GM23338 (cell line): ENCODE data around the gene PIK3CB. TPM values are rescaled to one million over a fixed set of nuclear protein-coding genes. Genes with fewer than 3 reads are reported as not detected.

Experiments used
- ATAC-seq: fragments of 200-7000 bp; cut with Tn5 transposase; 3 replicates; pipeline ENCODE4 v1.9.1; 2020
- DNase-seq: peaks from one replicate; pipeline ENCODE4 v3.0.0-alpha.2; 2015; ENCODE audit warnings: low spot score
- H2AFZ ChIP-seq: fragments of 200-600 bp; sonication (generic); 2 replicates; pipeline ENCODE4 v1.8.0; 2016; ENCODE audit warnings: antibody characterized with exemption, mild to moderate bottlenecking, moderate library complexity
- H3F3A ChIP-seq: fragments of 200-600 bp; sonication (generic); replicated peaks from 2 replicates; pipeline ENCODE4 v1.8.0; 2017; ENCODE audit warnings: antibody characterized with exemption, mixed run types, low read depth
- H3K27ac ChIP-seq: fragments of 200-600 bp; sonication (generic); 2 replicates; pipeline ENCODE4 v1.6.1; 2016; ENCODE audit warnings: low read depth
- H3K27me3 ChIP-seq: fragments of 200-600 bp; sonication (generic); 2 replicates; pipeline ENCODE4 v1.8.0; 2016; ENCODE audit warnings: mild to moderate bottlenecking, mixed run types, moderate library complexity; ENCODE audit not compliant: insufficient read depth
- H3K36me3 ChIP-seq: fragments of 200-600 bp; sonication (generic); 2 replicates; pipeline ENCODE4 v1.8.0; 2016; ENCODE audit warnings: mild to moderate bottlenecking; ENCODE audit not compliant: insufficient read depth
- H3K4me1 ChIP-seq: fragments of 200-600 bp; sonication (generic); 2 replicates; pipeline ENCODE4 v1.8.0; 2016; ENCODE audit warnings: mild to moderate bottlenecking, moderate library complexity; ENCODE audit not compliant: insufficient read depth
- H3K4me2 ChIP-seq: fragments of 200-600 bp; sonication (generic); 2 replicates; pipeline ENCODE4 v1.7.1; 2017; ENCODE audit warnings: mixed run types
- H3K4me3 ChIP-seq: fragments of 200-600 bp; sonication (generic); 2 replicates; pipeline ENCODE4 v1.6.1; 2016; ENCODE audit warnings: mixed run types
- H3K79me2 ChIP-seq: fragments of 200-600 bp; sonication (generic); replicated peaks from 2 replicates; pipeline ENCODE4 v1.8.0; 2017; ENCODE audit warnings: mild to moderate bottlenecking; ENCODE audit not compliant: insufficient read depth
- H3K9me2 ChIP-seq: fragments of 200-600 bp; sonication (generic); 2 replicates; pipeline ENCODE4 v1.8.0; 2017; ENCODE audit not compliant: insufficient read depth
- H4K20me1 ChIP-seq: fragments of 200-600 bp; sonication (generic); replicated peaks from 2 replicates; pipeline ENCODE4 v1.8.0; 2017; ENCODE audit warnings: mild to moderate bottlenecking; ENCODE audit not compliant: insufficient read depth
- H3K27ac Mint-ChIP-seq: 2 replicates; pipeline ENCODE4 v1.8.0; 2020; ENCODE audit warnings: inconsistent platforms, mild to moderate bottlenecking, moderate library complexity, mixed read lengths
- H3K27me3 Mint-ChIP-seq: 3 replicates; pipeline ENCODE4 v1.8.0; 2022; ENCODE audit warnings: low read depth, mild to moderate bottlenecking, moderate library complexity, mixed read lengths, inconsistent platforms; ENCODE audit not compliant: insufficient read depth, poor library complexity
- H3K36me3 Mint-ChIP-seq: 3 replicates; pipeline ENCODE4 v1.8.0; 2021; ENCODE audit warnings: low read depth, mild to moderate bottlenecking, inconsistent platforms, moderate library complexity, mixed read lengths
- H3K4me1 Mint-ChIP-seq: 3 replicates; pipeline ENCODE4 v1.8.0; 2020; ENCODE audit warnings: mild to moderate bottlenecking, inconsistent platforms, mixed read lengths
- H3K4me3 Mint-ChIP-seq: 3 replicates; pipeline ENCODE4 v1.8.0; 2021; ENCODE audit warnings: moderate library complexity, mild to moderate bottlenecking, inconsistent platforms, mixed read lengths
- H3K9me3 Mint-ChIP-seq: 3 replicates; pipeline ENCODE4 v1.8.0; 2020; ENCODE audit warnings: moderate library complexity, mild to moderate bottlenecking, inconsistent platforms, mixed read lengths
- CREB1 ChIP-seq: fragments of 250-450 bp; sonication (Bioruptor Pico); IDR thresholded peaks from 2 replicates; pipeline ENCODE4 v1.5.0; 2020; ENCODE audit warnings: low read depth, mild to moderate bottlenecking, moderate library complexity
- EZH2 ChIP-seq: fragments of 200-600 bp; sonication (generic); IDR thresholded peaks from one replicate; pipeline ENCODE4 v1.8.0; 2017; ENCODE audit warnings: antibody characterized with exemption, mild to moderate bottlenecking, low read depth; ENCODE audit not compliant: unreplicated experiment
- EZH2phosphoT487 ChIP-seq: fragments of 200-600 bp; sonication (generic); IDR thresholded peaks from one replicate; pipeline ENCODE4 v1.8.1; 2018; ENCODE audit warnings: antibody characterized with exemption; ENCODE audit not compliant: unreplicated experiment
- JUNB ChIP-seq: IDR thresholded peaks from one replicate; pipeline ENCODE4 v1.6.1; 2016; ENCODE audit warnings: antibody characterized with exemption; ENCODE audit not compliant: unreplicated experiment
- NANOG ChIP-seq: IDR thresholded peaks from 2 replicates; pipeline ENCODE4 v1.6.1; 2016; ENCODE audit warnings: antibody characterized with exemption, borderline replicate concordance
- POLR2AphosphoS5 ChIP-seq: IDR thresholded peaks from 2 replicates; pipeline ENCODE4 v1.6.1; 2016; ENCODE audit warnings: antibody characterized with exemption, low read depth
- ZNF114 ChIP-seq: fragments of 250-450 bp; sonication (Bioruptor Pico); IDR thresholded peaks from 2 replicates; pipeline ENCODE4 v1.5.0; 2020; ENCODE audit warnings: mild to moderate bottlenecking, moderate library complexity
- polyA plus RNA-seq: library from polyadenylated mRNA; unstranded; fragments of >200 nt; fragmentation: Nextera tagmentation; extraction: Ambion mirVana; gene quantifications from 2 replicates; pipeline ENCODE4 v1.2.1, GENCODE V29; 2016
- total RNA-seq: library from RNA; depleted of rRNA; stranded (reverse); fragments of >200 nt; shearing (Covaris generic); gene quantifications from 2 replicates; pipeline ENCODE4 v1.2.3, GENCODE V29; 2014
- TF ChIP-seq, protein P1 (sequence below), 2 experiments: fragments of 200-600 bp in 1 of 2; sonication (generic) in 1 of 2; conservative IDR thresholded peaks; 2 replicates each; pipeline versions ENCODE4 v1.5.1 to v1.6.1; 2016 to 2017; ENCODE audit warnings: antibody characterized with exemption in 2 of 2, low read depth in 2 of 2, mild to moderate bottlenecking in 2 of 2, moderate library complexity in 1 of 2
- TF ChIP-seq, protein P2 (sequence below): IDR thresholded peaks from 2 replicates; pipeline ENCODE4 v1.6.1; 2016; ENCODE audit warnings: antibody characterized with exemption
- TF ChIP-seq, protein P3 (sequence below): IDR thresholded peaks from one replicate; pipeline ENCODE4 v1.6.1; 2018; ENCODE audit warnings: antibody characterized with exemption; ENCODE audit not compliant: unreplicated experiment

The PIK3CB gene
- total and polyA plus RNA-seq, 2 experiments from 2014 or later: 13.3 to 32.4 TPM

DNA sequence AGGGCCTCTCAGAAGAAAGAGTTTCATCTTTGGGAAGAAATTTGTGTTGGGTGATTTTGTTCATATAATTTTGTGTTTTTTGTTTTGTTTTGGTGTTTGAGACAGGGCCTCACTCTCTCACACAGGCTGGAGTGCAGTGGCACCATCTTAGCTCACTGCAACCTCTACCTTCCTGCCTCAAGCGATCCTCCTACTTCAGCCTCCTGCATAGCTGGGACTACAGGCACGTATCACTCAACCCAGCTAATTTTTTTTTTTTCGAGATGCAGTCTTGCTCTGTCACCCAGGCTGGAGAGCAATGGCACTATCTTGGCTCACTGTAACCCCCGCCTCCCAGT, 29.0 kb upstream of the PIK3CB start (continued):
- TF ChIP-seq, protein P1, sequence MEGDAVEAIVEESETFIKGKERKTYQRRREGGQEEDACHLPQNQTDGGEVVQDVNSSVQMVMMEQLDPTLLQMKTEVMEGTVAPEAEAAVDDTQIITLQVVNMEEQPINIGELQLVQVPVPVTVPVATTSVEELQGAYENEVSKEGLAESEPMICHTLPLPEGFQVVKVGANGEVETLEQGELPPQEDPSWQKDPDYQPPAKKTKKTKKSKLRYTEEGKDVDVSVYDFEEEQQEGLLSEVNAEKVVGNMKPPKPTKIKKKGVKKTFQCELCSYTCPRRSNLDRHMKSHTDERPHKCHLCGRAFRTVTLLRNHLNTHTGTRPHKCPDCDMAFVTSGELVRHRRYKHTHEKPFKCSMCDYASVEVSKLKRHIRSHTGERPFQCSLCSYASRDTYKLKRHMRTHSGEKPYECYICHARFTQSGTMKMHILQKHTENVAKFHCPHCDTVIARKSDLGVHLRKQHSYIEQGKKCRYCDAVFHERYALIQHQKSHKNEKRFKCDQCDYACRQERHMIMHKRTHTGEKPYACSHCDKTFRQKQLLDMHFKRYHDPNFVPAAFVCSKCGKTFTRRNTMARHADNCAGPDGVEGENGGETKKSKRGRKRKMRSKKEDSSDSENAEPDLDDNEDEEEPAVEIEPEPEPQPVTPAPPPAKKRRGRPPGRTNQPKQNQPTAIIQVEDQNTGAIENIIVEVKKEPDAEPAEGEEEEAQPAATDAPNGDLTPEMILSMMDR (conservative IDR thresholded peaks at IDR 0.05; ENCODE audit: low read depth in 2 of 2): no peak
- TF ChIP-seq ZNF114 (CRISPR knock-in tag): no peak
- TF ChIP-seq NANOG: no peak
- no peak for TF ChIP-seq POLR2AphosphoS5

DNA sequence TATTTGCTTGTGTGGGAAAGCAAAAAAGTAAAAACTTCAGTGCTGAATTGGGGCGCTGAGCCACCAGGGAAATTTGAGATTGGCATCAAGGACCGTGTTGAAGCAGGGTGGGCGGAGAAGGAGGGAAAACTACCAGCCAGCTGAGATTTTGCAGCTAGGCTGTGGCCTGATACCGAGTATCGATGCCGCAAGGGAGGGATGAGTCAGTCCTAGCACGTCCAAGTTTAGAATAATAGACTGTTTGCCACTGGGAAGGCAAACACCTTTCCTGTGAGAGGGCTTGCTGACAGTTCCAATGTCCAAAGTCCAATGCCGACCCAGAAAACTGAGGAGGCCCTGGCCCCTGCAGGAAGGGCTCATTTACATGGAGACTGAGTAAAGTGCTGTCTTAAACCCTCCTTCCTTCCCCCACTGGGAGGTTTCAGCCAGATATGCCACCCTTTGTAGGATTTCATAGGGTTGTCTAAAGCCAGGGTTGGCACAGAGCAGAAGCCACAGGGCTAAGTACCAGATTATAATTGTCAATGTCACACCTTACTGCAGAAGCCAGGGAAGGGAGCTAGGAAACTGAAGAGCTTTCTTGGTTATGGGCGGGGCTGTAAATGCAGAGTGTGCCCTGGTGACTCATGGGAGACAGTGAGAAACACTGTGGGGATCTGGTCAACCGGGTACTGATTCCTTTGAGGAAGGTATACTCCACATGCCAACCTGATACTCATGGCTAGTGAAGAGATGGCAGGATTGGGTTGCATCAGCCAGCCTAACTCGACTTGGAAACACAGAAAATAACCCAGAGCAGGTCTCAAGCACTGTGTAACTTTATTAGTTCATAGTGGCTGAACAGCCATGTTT, 28.4 kb upstream of the PIK3CB start:
- DNase-seq: peak; percentile 62
- Mint-ChIP-seq H3K9me3 (no peaks in the 10 kb centered on the region), H3K36me3 (no peaks in the 10 kb centered on the region), H3K4me3 (peak overlapping the region; percentile 56), H3K27me3 (peaks cover 16% of the 10 kb centered on the region), H3K27ac (peak overlapping the region; percentile 96), H3K4me1 (peaks cover 35% of the 10 kb centered on the region)
- H2AFZ ChIP-seq: peak overlapping the region; percentile 64
- H3K36me3 ChIP-seq: no peaks in the 10 kb centered on the region
- no peaks in the 10 kb centered on the region for H3K27me3 ChIP-seq
- no peaks in the 10 kb centered on the region for H3K79me2 ChIP-seq
- TF ChIP-seq POLR2AphosphoS5 (peak; percentile 30; the same call in 1 of the 2 replicates), EZH2phosphoT487 (no peak), CREB1 (no peak)
- TF ChIP-seq, protein P2, sequence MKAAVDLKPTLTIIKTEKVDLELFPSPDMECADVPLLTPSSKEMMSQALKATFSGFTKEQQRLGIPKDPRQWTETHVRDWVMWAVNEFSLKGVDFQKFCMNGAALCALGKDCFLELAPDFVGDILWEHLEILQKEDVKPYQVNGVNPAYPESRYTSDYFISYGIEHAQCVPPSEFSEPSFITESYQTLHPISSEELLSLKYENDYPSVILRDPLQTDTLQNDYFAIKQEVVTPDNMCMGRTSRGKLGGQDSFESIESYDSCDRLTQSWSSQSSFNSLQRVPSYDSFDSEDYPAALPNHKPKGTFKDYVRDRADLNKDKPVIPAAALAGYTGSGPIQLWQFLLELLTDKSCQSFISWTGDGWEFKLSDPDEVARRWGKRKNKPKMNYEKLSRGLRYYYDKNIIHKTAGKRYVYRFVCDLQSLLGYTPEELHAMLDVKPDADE: no peak; the same call in 1 of the 2 replicates
- 0 out of 2 replicates have a peak, but pooled peaks cover 12% of the 10 kb centered on the region for H3F3A ChIP-seq
- no peaks in the 10 kb centered on the region for H4K20me1 ChIP-seq
- H3K27ac ChIP-seq: peak overlapping the region; percentile 95
- peak; percentile 44 for ATAC-seq
- peaks cover 37% of the 10 kb centered on the region for H3K4me1 ChIP-seq
- H3K4me2 ChIP-seq: peak overlapping the region; percentile 73
- peak overlapping the region; percentile 37 for H3K4me3 ChIP-seq
- no peaks in the 10 kb centered on the region for H3K9me2 ChIP-seq

DNA sequence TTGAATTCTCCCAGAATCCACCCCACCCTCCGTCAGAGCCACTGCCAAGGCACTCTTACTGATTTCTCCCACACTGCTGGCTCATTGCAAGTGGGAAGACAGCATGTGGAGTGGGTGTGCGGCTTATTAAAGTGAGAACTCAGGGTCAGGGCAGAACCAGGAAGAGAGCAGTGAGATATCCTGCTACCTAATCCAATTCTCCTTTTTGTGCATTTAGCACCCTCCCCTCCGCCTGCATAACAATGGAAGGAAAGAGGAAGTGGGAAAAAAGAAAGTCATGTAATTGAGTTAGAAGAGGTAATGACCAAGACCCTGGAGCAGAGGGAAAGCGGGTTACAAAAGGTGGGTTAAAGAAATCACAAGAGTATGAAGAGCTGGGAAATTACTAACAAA, 27.8 kb upstream of the PIK3CB start:
- Histone ChIP-seq H3K9me2 (no peaks in the 10 kb centered on the region), H3K36me3 (no peaks in the 10 kb centered on the region), H3K27ac (peak overlapping the region; percentile 95), H3K79me2 (no peaks in the 10 kb centered on the region), H3K4me1 (peaks cover 37% of the 10 kb centered on the region), H2AFZ (no peak overlapping the region), H3F3A (0 out of 2 replicates have a peak, but pooled peaks cover 12% of the 10 kb centered on the region), H4K20me1 (no peaks in the 10 kb centered on the region), H3K27me3 (no peaks in the 10 kb centered on the region), H3K4me3 (peak overlapping the region; percentile 37), H3K4me2 (peak overlapping the region; percentile 73)
- DNase-seq (peak; percentile 81), ATAC-seq (peak; percentile 71)
- H3K36me3 Mint-ChIP-seq: no peaks in the 10 kb centered on the region
- no peaks in the 10 kb centered on the region for H3K9me3 Mint-ChIP-seq
- H3K4me3 Mint-ChIP-seq: peak overlapping the region; percentile 56
- peaks cover 16% of the 10 kb centered on the region for H3K27me3 Mint-ChIP-seq
- peaks cover 37% of the 10 kb centered on the region for H3K4me1 Mint-ChIP-seq
- peak overlapping the region; percentile 96 for H3K27ac Mint-ChIP-seq
- TF ChIP-seq JUNB (no peak), EZH2 (no peak)
- TF ChIP-seq, protein P3, sequence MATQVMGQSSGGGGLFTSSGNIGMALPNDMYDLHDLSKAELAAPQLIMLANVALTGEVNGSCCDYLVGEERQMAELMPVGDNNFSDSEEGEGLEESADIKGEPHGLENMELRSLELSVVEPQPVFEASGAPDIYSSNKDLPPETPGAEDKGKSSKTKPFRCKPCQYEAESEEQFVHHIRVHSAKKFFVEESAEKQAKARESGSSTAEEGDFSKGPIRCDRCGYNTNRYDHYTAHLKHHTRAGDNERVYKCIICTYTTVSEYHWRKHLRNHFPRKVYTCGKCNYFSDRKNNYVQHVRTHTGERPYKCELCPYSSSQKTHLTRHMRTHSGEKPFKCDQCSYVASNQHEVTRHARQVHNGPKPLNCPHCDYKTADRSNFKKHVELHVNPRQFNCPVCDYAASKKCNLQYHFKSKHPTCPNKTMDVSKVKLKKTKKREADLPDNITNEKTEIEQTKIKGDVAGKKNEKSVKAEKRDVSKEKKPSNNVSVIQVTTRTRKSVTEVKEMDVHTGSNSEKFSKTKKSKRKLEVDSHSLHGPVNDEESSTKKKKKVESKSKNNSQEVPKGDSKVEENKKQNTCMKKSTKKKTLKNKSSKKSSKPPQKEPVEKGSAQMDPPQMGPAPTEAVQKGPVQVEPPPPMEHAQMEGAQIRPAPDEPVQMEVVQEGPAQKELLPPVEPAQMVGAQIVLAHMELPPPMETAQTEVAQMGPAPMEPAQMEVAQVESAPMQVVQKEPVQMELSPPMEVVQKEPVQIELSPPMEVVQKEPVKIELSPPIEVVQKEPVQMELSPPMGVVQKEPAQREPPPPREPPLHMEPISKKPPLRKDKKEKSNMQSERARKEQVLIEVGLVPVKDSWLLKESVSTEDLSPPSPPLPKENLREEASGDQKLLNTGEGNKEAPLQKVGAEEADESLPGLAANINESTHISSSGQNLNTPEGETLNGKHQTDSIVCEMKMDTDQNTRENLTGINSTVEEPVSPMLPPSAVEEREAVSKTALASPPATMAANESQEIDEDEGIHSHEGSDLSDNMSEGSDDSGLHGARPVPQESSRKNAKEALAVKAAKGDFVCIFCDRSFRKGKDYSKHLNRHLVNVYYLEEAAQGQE: no peak
